HepG2 (cell line): ENCODE measurements around the gene SRSF10. TPM values are rescaled to one million over a fixed set of nuclear protein-coding genes. Genes with fewer than 3 reads are reported as not detected.
A peak's percentile ranks its signal among the peaks of the same experiment; 100 is the strongest.

ENCODE experiments used
- ETV5 ChIP-seq: IDR thresholded peaks from 2 replicates; pipeline ENCODE4 v1.6.1; 2018; ENCODE audit warnings: missing biosample characterization, missing genetic modification reagents, inconsistent platforms, borderline replicate concordance
- MTA3 ChIP-seq: sonication (generic); formaldehyde crosslinking; IDR thresholded peaks from 2 replicates; pipeline ENCODE4 v1.4.0; 2020; ENCODE audit warnings: missing genetic modification reagents
- SETDB1 ChIP-seq: sonication (generic); formaldehyde crosslinking; IDR thresholded peaks from 2 replicates; pipeline ENCODE4 v1.5.1; 2020; ENCODE audit warnings: missing genetic modification reagents, mild to moderate bottlenecking, borderline replicate concordance
- SMAD1 ChIP-seq: sonication (generic); formaldehyde crosslinking; IDR thresholded peaks from 2 replicates; pipeline ENCODE4 v1.4.0; 2020; ENCODE audit warnings: missing genetic modification reagents, low read depth, mild to moderate bottlenecking, borderline replicate concordance
- SPEN ChIP-seq: sonication (generic); formaldehyde crosslinking; IDR thresholded peaks from 2 replicates; pipeline ENCODE4 v1.5.1; 2020; ENCODE audit warnings: low read depth, mild to moderate bottlenecking, missing genetic modification reagents
- ZBED4 ChIP-seq: sonication (generic); formaldehyde crosslinking; IDR thresholded peaks from 2 replicates; pipeline ENCODE4 v1.4.0; 2020; ENCODE audit warnings: missing genetic modification reagents, borderline replicate concordance
- ZFP91 ChIP-seq: sonication (generic); formaldehyde crosslinking; IDR thresholded peaks from 2 replicates; pipeline ENCODE4 v1.9.0; 2022; ENCODE audit warnings: missing genetic modification reagents, mild to moderate bottlenecking, borderline replicate concordance
- ZNF142 ChIP-seq: sonication (generic); formaldehyde crosslinking; IDR thresholded peaks from 2 replicates; pipeline ENCODE4 v1.4.0; 2020; ENCODE audit warnings: missing genetic modification reagents
- ZNF354B ChIP-seq: sonication (generic); formaldehyde crosslinking; IDR thresholded peaks from 2 replicates; pipeline ENCODE4 v1.8.0; 2022; ENCODE audit warnings: mild to moderate bottlenecking, missing genetic modification reagents
- ZNF512B ChIP-seq: sonication (generic); formaldehyde crosslinking; IDR thresholded peaks from 2 replicates; pipeline ENCODE4 v1.5.1; 2020; ENCODE audit warnings: missing genetic modification reagents, mild to moderate bottlenecking, borderline replicate concordance
- ZNF564 ChIP-seq: sonication (generic); formaldehyde crosslinking; IDR thresholded peaks from 2 replicates; pipeline ENCODE4 v1.8.1; 2023; ENCODE audit warnings: mild to moderate bottlenecking, missing genetic modification reagents
- ZNF580 ChIP-seq: IDR thresholded peaks from 2 replicates; pipeline ENCODE4 v1.6.1; 2016; ENCODE audit warnings: low read depth, borderline replicate concordance
- ZNF740 ChIP-seq: sonication (generic); formaldehyde crosslinking; IDR thresholded peaks from 2 replicates; pipeline ENCODE4 v1.4.0; 2020; ENCODE audit warnings: missing genetic modification reagents
- polyA plus RNA-seq, 8 experiments: library from polyadenylated mRNA; depleted of rRNA in 3 of 8; stranded (reverse) in 7 of 8; unstranded in 1 of 8; fragments of >200 nt; fragmentation: Illumina TruSeq in 4 of 8; extraction: Trizol in 4 of 8; gene quantifications; 2 replicates each; pipeline versions ENCODE4 v1.2.1 to v1.2.3, GENCODE V29; 2011 to 2016; ENCODE audit warnings: low read depth in 4 of 8, missing spikeins in 1 of 8, mixed read lengths in 1 of 8; ENCODE audit not compliant: insufficient read depth in 1 of 8
- total RNA-seq, 5 experiments: library from RNA; depleted of rRNA; stranded (reverse); fragments of >200 nt; fragmentation: Illumina TruSeq; extraction: Trizol; gene quantifications; 2 replicates each; pipeline ENCODE4 v1.2.3, GENCODE V29; 2016; ENCODE audit warnings: low read depth in 1 of 5

SRSF10 gene
- total and polyA plus RNA-seq, 2 of the 13 experiments (the other 11 are each of a cell fraction or from before 2014, with no cell fraction given) = 126 to 186 TPM

GRCh38 chr1:23977187-23977853 lies 2.8 kb downstream of the SRSF10 start (continued):
- TF ChIP-seq ZNF142 (no peak), ZFP91 (no peak), ETV5 (CRISPR knock-in tag) (peak; percentile 51; the same call in 1 of the 2 replicates), SETDB1 (CRISPR knock-in tag) (no peak), ZNF512B (CRISPR knock-in tag) (no peak), ZNF740 (no peak), SMAD1 (no peak), ZNF580 (CRISPR knock-in tag) (no peak), MTA3 (no peak), SPEN (CRISPR knock-in tag) (no peak), ZNF564 (CRISPR knock-in tag) (no peak), ZNF354B (CRISPR knock-in tag) (no peak), ZBED4 (CRISPR knock-in tag) (0 out of 2 replicates have a peak, but pooled peaks have one; percentile 9)
